H9 (cell line): ENCODE results near the gene FXYD6. TPM values are rescaled to one million over a fixed set of nuclear protein-coding genes. Genes with fewer than 3 reads are reported as not detected.

Experiments used
- DNase-seq: peaks from one replicate; pipeline ENCODE4 v3.0.0-alpha.2; 2017
- H2AFZ ChIP-seq: one replicate; pipeline ENCODE4 v1.6.1; 2013; ENCODE audit warnings: mild to moderate bottlenecking, low read length, control low read depth, moderate library complexity
- H2AK5ac ChIP-seq: 2 replicates; pipeline ENCODE4 v1.6.1; 2013; ENCODE audit warnings: low read length, control low read depth, mixed read lengths; ENCODE audit not compliant: insufficient read length
- H2BK120ac ChIP-seq: one replicate; pipeline ENCODE4 v1.6.1; 2013; ENCODE audit warnings: low read depth, mild to moderate bottlenecking, low read length, control low read depth, inconsistent platforms; ENCODE audit not compliant: poor library complexity, severe bottlenecking
- H2BK12ac ChIP-seq: 2 replicates; pipeline ENCODE4 v1.6.1; 2013; ENCODE audit warnings: low read length, control low read depth, mixed read lengths, low read depth; ENCODE audit not compliant: insufficient read length
- H2BK15ac ChIP-seq: 2 replicates; pipeline ENCODE4 v1.6.1; 2013; ENCODE audit warnings: low read depth, low read length, control low read depth
- H2BK20ac ChIP-seq: one replicate; pipeline ENCODE4 v1.6.1; 2013; ENCODE audit warnings: low read depth, mild to moderate bottlenecking, low read length, control low read depth, inconsistent platforms; ENCODE audit not compliant: poor library complexity, severe bottlenecking
- H2BK5ac ChIP-seq: 2 replicates; pipeline ENCODE4 v1.6.1; 2013; ENCODE audit warnings: low read length, control low read depth, mixed read lengths; ENCODE audit not compliant: insufficient read length
- H3K14ac ChIP-seq: 2 replicates; pipeline ENCODE4 v1.6.1; 2013; ENCODE audit warnings: low read length, control low read depth; ENCODE audit not compliant: insufficient read depth
- H3K18ac ChIP-seq: 2 replicates; pipeline ENCODE4 v1.6.1; 2013; ENCODE audit warnings: low read depth, mild to moderate bottlenecking, mixed read lengths, low read length, control low read depth; ENCODE audit not compliant: insufficient read length
- H3K23ac ChIP-seq: 2 replicates; pipeline ENCODE4 v1.6.1; 2013; ENCODE audit warnings: low read length, control low read depth, mixed read lengths, low read depth; ENCODE audit not compliant: insufficient read length
- H3K23me2 ChIP-seq: 2 replicates; pipeline ENCODE4 v1.6.1; 2013; ENCODE audit warnings: low read depth, mild to moderate bottlenecking, mixed read lengths, low read length, control low read depth; ENCODE audit not compliant: insufficient read length, poor library complexity, severe bottlenecking
- H3K27ac ChIP-seq: 2 replicates; pipeline ENCODE4 v1.5.1; 2013; ENCODE audit warnings: low read length, control low read depth, mixed read lengths, low read depth; ENCODE audit not compliant: insufficient read length
- H3K27me3 ChIP-seq: 2 replicates; pipeline ENCODE4 v1.6.1; 2013; ENCODE audit warnings: low read length, control low read depth, inconsistent platforms; ENCODE audit not compliant: insufficient read depth
- H3K4ac ChIP-seq: 2 replicates; pipeline ENCODE4 v1.6.1; 2013; ENCODE audit warnings: low read depth, mild to moderate bottlenecking, control low read depth, inconsistent platforms, low read length, moderate library complexity
- H3K4me1 ChIP-seq: 2 replicates; pipeline ENCODE4 v1.6.1; 2013; ENCODE audit warnings: low read length, control low read depth, inconsistent platforms; ENCODE audit not compliant: insufficient read depth
- H3K4me2 ChIP-seq: 2 replicates; pipeline ENCODE4 v1.6.1; 2013; ENCODE audit warnings: low read length, control low read depth, mixed read lengths; ENCODE audit not compliant: insufficient read length, insufficient read depth
- H3K56ac ChIP-seq: 2 replicates; pipeline ENCODE4 v1.6.1; 2013; ENCODE audit warnings: low read depth, mild to moderate bottlenecking, mixed read lengths, low read length, control low read depth; ENCODE audit not compliant: insufficient read length
- H3K79me1 ChIP-seq: 2 replicates; pipeline ENCODE4 v1.6.1; 2013; ENCODE audit warnings: low read depth, mild to moderate bottlenecking, moderate library complexity, low read length, control low read depth, inconsistent platforms; ENCODE audit not compliant: insufficient read depth, poor library complexity, severe bottlenecking
- H3K79me2 ChIP-seq: 2 replicates; pipeline ENCODE4 v1.6.1; 2013; ENCODE audit warnings: low read length, control low read depth, inconsistent platforms; ENCODE audit not compliant: insufficient read depth
- H3K9ac ChIP-seq: 2 replicates; pipeline ENCODE4 v1.6.1; 2013; ENCODE audit warnings: low read length, control low read depth, mixed read lengths; ENCODE audit not compliant: insufficient read length; ENCODE audit errors: extremely low read depth
- H3K9me3 ChIP-seq: one replicate; pipeline ENCODE4 v1.6.1; 2013; ENCODE audit warnings: low read depth, low read length, inconsistent platforms; ENCODE audit not compliant: control insufficient read depth
- H3T11ph ChIP-seq: one replicate; pipeline ENCODE4 v1.6.1; 2013; ENCODE audit warnings: mild to moderate bottlenecking, low read length, control low read depth, inconsistent platforms
- H4K20me1 ChIP-seq: one replicate; pipeline ENCODE4 v1.6.1; 2013; ENCODE audit not compliant: control insufficient read depth, insufficient read length, insufficient read depth
- H4K5ac ChIP-seq: 2 replicates; pipeline ENCODE4 v1.6.1; 2013; ENCODE audit warnings: low read depth, mild to moderate bottlenecking, mixed read lengths, low read length, control low read depth; ENCODE audit not compliant: insufficient read length
- H4K8ac ChIP-seq: replicated peaks from 2 replicates; pipeline ENCODE4 v1.6.1; 2013; ENCODE audit warnings: low read length, control low read depth, mixed read lengths, low read depth; ENCODE audit not compliant: insufficient read length
- H4K91ac ChIP-seq: 2 replicates; pipeline ENCODE4 v1.6.1; 2013; ENCODE audit warnings: low read depth, mild to moderate bottlenecking, moderate library complexity, mixed read lengths, low read length, control low read depth; ENCODE audit not compliant: insufficient read length
- H3K27ac Mint-ChIP-seq, 3 experiments: 2 replicates in 2 of 3; 3 replicates in 1 of 3; pipeline ENCODE4 v1.8.0; 2020 to 2021; ENCODE audit warnings: mixed read lengths in 3 of 3, mild to moderate bottlenecking in 1 of 3, moderate library complexity in 1 of 3
- H3K27me3 Mint-ChIP-seq: 2 replicates; pipeline ENCODE4 v1.8.0; 2021; ENCODE audit warnings: low read depth, mild to moderate bottlenecking, moderate library complexity, mixed read lengths
- H3K36me3 Mint-ChIP-seq, 3 experiments: 2 replicates in 2 of 3; 3 replicates in 1 of 3; pipeline ENCODE4 v1.8.0; 2020 to 2021; ENCODE audit warnings: low read depth in 3 of 3, mixed read lengths in 3 of 3; ENCODE audit not compliant: insufficient read depth in 1 of 3
- H3K4me1 Mint-ChIP-seq, 2 experiments: 2 replicates each; pipeline ENCODE4 v1.8.0; 2020; ENCODE audit warnings: mixed read lengths in 2 of 2
- H3K4me3 Mint-ChIP-seq, 2 experiments: 2 replicates in 1 of 2; 3 replicates in 1 of 2; pipeline ENCODE4 v1.8.0; 2020 to 2021; ENCODE audit warnings: mild to moderate bottlenecking in 2 of 2, mixed read lengths in 2 of 2, moderate library complexity in 1 of 2
- H3K9me3 Mint-ChIP-seq, 2 experiments: 2 replicates in 1 of 2; 3 replicates in 1 of 2; pipeline ENCODE4 v1.8.0; 2020; ENCODE audit warnings: mild to moderate bottlenecking in 2 of 2, mixed read lengths in 2 of 2, moderate library complexity in 1 of 2
- WGBS: extraction: QIAGEN DNeasy Blood & Tissue Kit; methylation state at CpG from one replicate; pipeline ENCODE4 v1.1.7; 2013; ENCODE audit warnings: missing lambda C conversion rate, low lambda C conversion rate, mixed read lengths; ENCODE audit not compliant: insufficient read length; ENCODE audit errors: extremely low coverage; 5-methylcytosine and 5-hydroxymethylcytosine counted together
- total RNA-seq: library from RNA; stranded (reverse); gene quantifications from 2 replicates; pipeline ENCODE4 v1.2.1, GENCODE V29; 2021
- TF ChIP-seq, protein P1 (sequence below): fragments of 200-600 bp; sonication (generic); conservative IDR thresholded peaks from 3 replicates; pipeline ENCODE4 v1.8.0; 2021; ENCODE audit warnings: antibody characterized with exemption, mild to moderate bottlenecking

Gene FXYD6
- total RNA-seq, 1 experiment from 2014 or later = 18.3 TPM

DNA sequence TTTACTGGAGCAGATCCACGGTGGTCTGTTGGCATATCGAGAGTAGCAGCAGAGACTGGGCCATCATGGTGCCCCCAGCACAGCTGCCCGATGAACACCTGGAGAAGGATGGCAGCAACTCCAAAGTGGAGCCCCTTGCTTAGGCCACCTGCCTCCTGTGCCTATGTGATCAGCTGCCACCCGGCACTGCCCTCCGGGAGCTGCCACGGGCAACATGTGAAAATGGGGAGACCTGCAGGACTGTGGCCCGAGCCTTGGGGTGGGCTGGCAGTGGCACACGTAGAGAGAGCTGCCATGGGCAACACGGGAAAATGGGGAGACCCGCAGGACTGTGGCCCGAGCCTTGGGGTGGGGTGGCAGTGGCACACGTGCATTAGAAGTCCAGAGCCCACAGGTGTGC, 55.0 kb downstream of the FXYD6 start:
- no peaks in the 10 kb centered on the region for H3K79me2 ChIP-seq
- H3K4me2 ChIP-seq = no peak overlapping the region
- Mint-ChIP-seq H3K9me3 (no peaks in the 10 kb centered on the region; a peak in 1 of 5 replicates), H3K4me3 (no peak overlapping the region), H3K27me3 (peaks cover 8% of the 10 kb centered on the region), H3K36me3 (no peaks in the 10 kb centered on the region), H3K4me1 (peaks cover 51 to 66% of the 10 kb centered on the region in 2 experiments), H3K27ac (no peak overlapping the region)
- H4K91ac ChIP-seq = no peak overlapping the region
- no peak overlapping the region for H2BK20ac ChIP-seq
- H3T11ph ChIP-seq = no peak overlapping the region
- TF ChIP-seq, protein P1, sequence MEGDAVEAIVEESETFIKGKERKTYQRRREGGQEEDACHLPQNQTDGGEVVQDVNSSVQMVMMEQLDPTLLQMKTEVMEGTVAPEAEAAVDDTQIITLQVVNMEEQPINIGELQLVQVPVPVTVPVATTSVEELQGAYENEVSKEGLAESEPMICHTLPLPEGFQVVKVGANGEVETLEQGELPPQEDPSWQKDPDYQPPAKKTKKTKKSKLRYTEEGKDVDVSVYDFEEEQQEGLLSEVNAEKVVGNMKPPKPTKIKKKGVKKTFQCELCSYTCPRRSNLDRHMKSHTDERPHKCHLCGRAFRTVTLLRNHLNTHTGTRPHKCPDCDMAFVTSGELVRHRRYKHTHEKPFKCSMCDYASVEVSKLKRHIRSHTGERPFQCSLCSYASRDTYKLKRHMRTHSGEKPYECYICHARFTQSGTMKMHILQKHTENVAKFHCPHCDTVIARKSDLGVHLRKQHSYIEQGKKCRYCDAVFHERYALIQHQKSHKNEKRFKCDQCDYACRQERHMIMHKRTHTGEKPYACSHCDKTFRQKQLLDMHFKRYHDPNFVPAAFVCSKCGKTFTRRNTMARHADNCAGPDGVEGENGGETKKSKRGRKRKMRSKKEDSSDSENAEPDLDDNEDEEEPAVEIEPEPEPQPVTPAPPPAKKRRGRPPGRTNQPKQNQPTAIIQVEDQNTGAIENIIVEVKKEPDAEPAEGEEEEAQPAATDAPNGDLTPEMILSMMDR = no peak
- no peak overlapping the region for H2BK15ac ChIP-seq
- no peak overlapping the region for H3K23ac ChIP-seq
- no CpG with 5 or more reads among the region's 12 CpGs for WGBS
- no peak overlapping the region for H3K4ac ChIP-seq
- H2AK5ac ChIP-seq = no peak overlapping the region
- no peak overlapping the region for H2BK120ac ChIP-seq
- no peaks in the 10 kb centered on the region; the same call in 1 of the 2 replicates for H3K4me1 ChIP-seq
- H2AFZ ChIP-seq = no peak overlapping the region
- H4K5ac ChIP-seq = no peak overlapping the region
- no peak overlapping the region for H3K56ac ChIP-seq
- no peaks in the 10 kb centered on the region for H3K27me3 ChIP-seq
- no peak overlapping the region for H4K8ac ChIP-seq
- H4K20me1 ChIP-seq = no peaks in the 10 kb centered on the region
- no peaks in the 10 kb centered on the region for H3K9me3 ChIP-seq
- no peaks in the 10 kb centered on the region for H3K79me1 ChIP-seq
- no peak overlapping the region for H2BK5ac ChIP-seq
- no peak for DNase-seq
- H3K27ac ChIP-seq = no peak overlapping the region
- H3K18ac ChIP-seq = no peak overlapping the region
- no peak overlapping the region for H3K14ac ChIP-seq
- H2BK12ac ChIP-seq = no peak overlapping the region
- peaks cover 3% of the 10 kb centered on the region for H3K23me2 ChIP-seq
- H3K9ac ChIP-seq = no peak overlapping the region
